ENCODE results near the gene KIF16B.

Gene KIF16B

DNA sequence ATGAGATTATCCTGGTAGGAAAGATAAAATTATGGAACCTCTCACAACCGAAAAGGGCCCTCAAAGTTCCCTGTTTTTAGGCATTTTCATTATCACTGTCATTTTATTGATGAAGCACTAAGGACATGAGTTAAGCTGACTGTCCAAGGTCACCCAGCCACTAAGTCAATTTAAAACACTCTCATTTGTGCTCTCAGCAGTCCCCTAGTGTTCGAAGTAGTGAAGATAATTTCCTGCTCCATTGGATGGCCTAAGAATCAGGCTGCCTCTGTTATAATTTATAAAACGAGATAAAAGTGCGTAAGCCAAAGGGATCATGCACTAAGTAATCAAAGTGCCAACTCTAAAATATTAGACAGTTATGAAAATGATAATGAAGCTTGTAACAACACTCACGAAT is 169.1 kb downstream of the KIF16B start:
- TF ChIP-seq, protein P1, sequence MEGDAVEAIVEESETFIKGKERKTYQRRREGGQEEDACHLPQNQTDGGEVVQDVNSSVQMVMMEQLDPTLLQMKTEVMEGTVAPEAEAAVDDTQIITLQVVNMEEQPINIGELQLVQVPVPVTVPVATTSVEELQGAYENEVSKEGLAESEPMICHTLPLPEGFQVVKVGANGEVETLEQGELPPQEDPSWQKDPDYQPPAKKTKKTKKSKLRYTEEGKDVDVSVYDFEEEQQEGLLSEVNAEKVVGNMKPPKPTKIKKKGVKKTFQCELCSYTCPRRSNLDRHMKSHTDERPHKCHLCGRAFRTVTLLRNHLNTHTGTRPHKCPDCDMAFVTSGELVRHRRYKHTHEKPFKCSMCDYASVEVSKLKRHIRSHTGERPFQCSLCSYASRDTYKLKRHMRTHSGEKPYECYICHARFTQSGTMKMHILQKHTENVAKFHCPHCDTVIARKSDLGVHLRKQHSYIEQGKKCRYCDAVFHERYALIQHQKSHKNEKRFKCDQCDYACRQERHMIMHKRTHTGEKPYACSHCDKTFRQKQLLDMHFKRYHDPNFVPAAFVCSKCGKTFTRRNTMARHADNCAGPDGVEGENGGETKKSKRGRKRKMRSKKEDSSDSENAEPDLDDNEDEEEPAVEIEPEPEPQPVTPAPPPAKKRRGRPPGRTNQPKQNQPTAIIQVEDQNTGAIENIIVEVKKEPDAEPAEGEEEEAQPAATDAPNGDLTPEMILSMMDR (IDR thresholded peaks at IDR 0.05), result no peak
- no peak for TF ChIP-seq ZFX (IDR thresholded peaks at IDR 0.05; ENCODE audit: borderline replicate concordance)
- H3K27ac ChIP-seq, result no peak overlapping the region

DNA sequence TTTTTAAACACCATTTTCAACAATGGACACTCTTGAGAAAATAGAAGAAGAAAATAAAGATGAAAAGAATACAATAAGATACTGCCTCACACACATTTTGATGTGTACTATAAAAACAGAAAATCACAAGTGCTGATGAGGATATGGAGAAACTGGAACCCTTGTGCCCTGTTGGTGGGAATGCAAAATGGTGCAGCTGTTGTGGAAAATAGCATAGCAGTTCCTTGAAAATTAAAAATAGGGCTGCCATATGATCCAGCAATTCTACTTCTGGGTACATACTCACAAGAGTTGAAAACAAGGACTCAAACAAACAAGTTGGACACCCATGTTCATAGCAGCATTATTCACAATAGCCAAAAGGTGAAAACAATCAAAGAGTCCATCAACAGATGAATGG is 173.0 kb downstream of the KIF16B start:
- TF ChIP-seq, protein P1 (IDR thresholded peaks at IDR 0.05), result no peak
- H3K27ac ChIP-seq, result no peak overlapping the region

DNA sequence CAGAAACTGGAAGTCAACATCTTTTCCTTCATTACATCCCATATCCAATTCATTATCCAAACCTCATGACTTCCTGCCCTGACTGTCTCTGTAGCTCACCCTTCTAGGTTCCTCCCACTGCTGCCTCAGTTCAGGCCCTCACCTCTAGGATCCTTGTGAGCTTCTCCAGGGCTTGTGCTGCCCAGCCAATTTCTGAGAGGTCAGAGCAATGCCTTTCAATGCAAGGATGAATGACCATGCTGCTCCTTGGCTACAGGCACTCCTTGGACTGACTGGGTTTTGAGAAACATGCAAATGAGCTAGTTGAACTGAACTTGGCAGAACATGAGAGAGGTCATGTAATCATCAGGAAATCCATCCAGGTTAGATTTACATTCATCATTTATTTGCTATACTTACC is 173.4 kb downstream of the KIF16B start:
- no peak for TF ChIP-seq ZFX (IDR thresholded peaks at IDR 0.05; ENCODE audit: borderline replicate concordance)
- TF ChIP-seq, protein P1 (IDR thresholded peaks at IDR 0.05), result no peak
- no peak overlapping the region for H3K27ac ChIP-seq

DNA sequence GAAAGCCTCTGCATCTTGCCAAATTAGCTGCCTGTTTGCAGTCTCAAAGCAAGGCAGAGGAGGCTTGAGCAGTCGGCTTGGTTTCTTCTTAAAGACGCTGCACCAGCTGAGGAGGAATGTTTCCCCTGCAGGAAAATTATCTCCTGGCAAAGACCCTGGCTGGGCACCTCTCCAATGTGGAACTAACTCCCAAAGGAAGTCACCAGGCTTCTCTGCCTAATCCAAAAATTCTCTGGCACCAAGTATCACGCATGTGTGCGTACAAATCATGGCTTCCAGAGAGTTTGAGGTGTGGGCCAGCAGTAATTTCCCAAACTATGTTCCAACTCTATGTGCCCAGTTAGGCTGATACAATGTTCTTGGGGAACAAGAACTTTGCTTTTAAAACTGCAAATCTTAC is 176.2 kb downstream of the KIF16B start:
- no peak overlapping the region for H3K27ac ChIP-seq
- TF ChIP-seq, protein P1 (IDR thresholded peaks at IDR 0.05), result no peak
- no peak for TF ChIP-seq ZFX (IDR thresholded peaks at IDR 0.05; ENCODE audit: borderline replicate concordance)

DNA sequence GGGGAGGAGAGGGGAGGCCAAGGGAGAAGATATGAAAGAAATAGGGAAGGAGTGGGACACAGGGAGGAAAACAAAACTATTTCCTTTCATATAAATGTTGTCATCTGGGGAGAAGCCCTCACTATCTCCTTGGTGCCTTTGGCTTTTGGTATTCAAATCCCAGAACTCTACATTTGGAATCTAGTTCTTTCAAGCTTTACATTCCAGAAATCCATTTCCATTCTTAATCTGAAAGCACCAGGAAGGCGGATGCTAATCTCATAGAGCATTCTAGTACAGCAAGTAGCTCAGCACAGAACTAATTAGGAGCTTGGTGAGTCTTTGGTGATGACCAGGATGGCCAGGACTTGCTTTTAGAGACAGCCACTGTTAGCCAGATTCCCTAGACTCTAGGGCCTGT is 177.9 kb downstream of the KIF16B start:
- H3K27ac ChIP-seq, result no peak overlapping the region
- TF ChIP-seq, protein P1 (IDR thresholded peaks at IDR 0.05), result no peak
- TF ChIP-seq ZFX (IDR thresholded peaks at IDR 0.05; ENCODE audit: borderline replicate concordance), result no peak

DNA sequence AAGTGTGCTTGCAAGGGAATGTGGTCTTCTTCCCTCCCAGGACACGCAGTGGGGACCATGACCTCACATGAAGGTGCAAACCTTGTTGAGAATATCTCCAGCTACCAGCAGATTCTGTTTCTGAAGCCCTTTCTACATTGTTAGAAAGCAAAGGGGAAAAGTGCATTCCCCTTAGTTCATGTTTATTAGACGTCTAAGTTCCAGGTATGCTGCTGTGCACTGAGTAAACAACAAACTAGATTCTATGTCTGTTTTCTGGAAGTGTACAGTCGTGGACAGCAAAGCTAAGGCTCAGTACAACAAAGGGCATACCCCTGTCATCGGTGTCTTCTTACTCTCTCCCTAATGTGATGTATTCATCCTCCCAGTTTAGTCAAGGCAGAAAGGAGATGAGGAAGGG is 178.5 kb downstream of the KIF16B start:
- TF ChIP-seq, protein P1 (IDR thresholded peaks at IDR 0.05), result no peak
- no peak overlapping the region for H3K27ac ChIP-seq

DNA sequence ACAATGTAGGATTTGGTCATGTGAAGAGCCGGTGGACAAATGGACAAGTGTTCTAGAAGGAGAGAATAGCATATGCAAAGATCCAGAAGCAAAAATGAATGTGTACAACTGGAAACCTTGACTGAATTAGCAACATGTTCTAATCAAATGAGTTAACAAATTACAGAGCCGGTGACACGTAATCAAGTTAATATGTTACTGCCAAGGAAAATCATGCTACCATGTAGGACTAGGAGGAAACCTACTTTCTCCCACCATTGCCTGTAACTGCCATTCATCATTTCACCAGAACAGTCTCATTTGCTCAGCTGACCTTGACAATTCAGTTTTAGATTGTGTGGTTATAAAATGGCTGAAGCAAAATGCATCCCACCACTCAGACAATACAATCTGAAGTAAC is 179.4 kb downstream of the KIF16B start:
- TF ChIP-seq, protein P1 (IDR thresholded peaks at IDR 0.05), result no peak
- no peak for TF ChIP-seq ZFX (IDR thresholded peaks at IDR 0.05; ENCODE audit: borderline replicate concordance)
- no peak overlapping the region for H3K27ac ChIP-seq
